Vagina (tissue), 2 donors: ENCODE measurements around the gene EFNA4. TPM values are rescaled to one million over a fixed set of nuclear protein-coding genes. Genes with fewer than 3 reads are reported as not detected.

Experiments used
- DNase-seq, 2 donors: peaks; one replicate each; pipeline ENCODE4 v3.0.0-alpha.2; 2017; ENCODE audit errors: extremely low spot score in 2 of 2
- H3K27ac ChIP-seq: fragments of 200-600 bp; sonication (generic); one replicate; pipeline ENCODE4 v1.5.1; 2019
- H3K27me3 ChIP-seq: fragments of 200-600 bp; sonication (generic); one replicate; pipeline ENCODE4 v1.5.1; 2019
- H3K36me3 ChIP-seq, 2 donors: fragments of 200-600 bp; sonication (generic); one replicate each; pipeline ENCODE4 v1.5.1; 2017 to 2019
- H3K4me1 ChIP-seq: fragments of 200-600 bp; sonication (generic); one replicate; pipeline ENCODE4 v1.5.1; 2019
- H3K4me3 ChIP-seq, 2 donors: fragments of 200-600 bp; sonication (generic); 1 replicate in 1 of 2; 2 replicates in 1 of 2; pipeline ENCODE4 v1.5.1; 2016 to 2019
- H3K9me3 ChIP-seq: fragments of 200-600 bp; sonication (generic); one replicate; pipeline ENCODE4 v1.5.1; 2019
- POLR2A ChIP-seq, 2 donors: fragments of 450-650 bp; IDR thresholded peaks; one replicate each; pipeline ENCODE4 v1.6.1; 2017; ENCODE audit warnings: antibody characterized with exemption in 2 of 2, mild to moderate bottlenecking in 2 of 2, moderate library complexity in 2 of 2
- POLR2AphosphoS5 ChIP-seq, 2 donors: sonication (generic); formaldehyde crosslinking; IDR thresholded peaks; one replicate each; pipeline ENCODE4 v1.9.0; 2017; ENCODE audit warnings: antibody characterized with exemption in 2 of 2, mild to moderate bottlenecking in 2 of 2, low read depth in 1 of 2; ENCODE audit not compliant: insufficient read depth in 1 of 2
- intact Hi-C: fragments of 100-400 bp; cut with DNase I; formaldehyde crosslinking; loops from one replicate; pipeline ENCODE4 v1.15.1; 2023
- total RNA-seq: library from RNA; depleted of rRNA; stranded (reverse); fragments of >200 nt; gene quantifications from one replicate; pipeline ENCODE4 v1.2.3, GENCODE V29; 2016
- TF ChIP-seq, protein P1 (sequence below), 3 experiments: fragments of 450-650 bp in 2 of 3; fragments of 200-600 bp in 1 of 3; sonication (generic) in 1 of 3; IDR thresholded peaks; one replicate each; pipeline ENCODE4 v1.5.1; 2017 to 2019; ENCODE audit warnings: antibody characterized with exemption in 3 of 3, mild to moderate bottlenecking in 2 of 3, moderate library complexity in 2 of 3

The EFNA4 gene
- total RNA-seq, 1 donor from 2014 or later, result 13.8 TPM

DNA sequence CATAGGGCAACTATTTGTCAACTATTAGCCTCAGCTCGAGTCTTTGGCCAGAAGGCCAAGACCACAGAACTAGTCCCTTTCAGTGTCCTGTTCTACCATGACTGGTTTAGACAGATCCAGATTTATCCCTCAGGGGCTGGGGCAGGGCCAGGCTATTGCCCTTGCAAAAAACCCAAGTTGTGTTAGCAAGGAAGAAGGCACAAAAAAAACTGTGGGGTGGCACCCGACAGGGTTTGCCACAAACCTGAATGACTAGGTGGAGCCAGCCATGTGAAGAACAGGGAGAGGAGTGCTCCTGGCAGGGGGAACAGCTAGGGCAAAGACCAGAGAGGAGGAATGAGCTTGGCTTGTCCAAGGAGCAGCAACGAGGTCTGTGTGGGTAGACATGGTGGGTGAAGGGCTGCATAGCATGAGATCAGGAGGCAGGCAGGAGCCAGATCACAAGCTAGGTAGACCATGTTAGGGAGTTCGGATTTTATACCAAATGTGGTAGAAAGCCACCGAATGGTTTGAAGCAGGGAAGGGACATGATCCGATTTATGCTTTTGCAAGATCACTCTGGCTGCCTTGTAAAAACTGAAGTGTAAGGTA, 25.6 kb upstream of the EFNA4 start:
- Histone ChIP-seq H3K4me1 (peaks cover 30% of the 10 kb centered on the region), H3K27ac (peak overlapping the region; percentile 76), H3K36me3 (no peaks in the 10 kb centered on the region), H3K4me3 (no peak overlapping the region), H3K9me3 (no peaks in the 10 kb centered on the region), H3K27me3 (no peaks in the 10 kb centered on the region)
- intact Hi-C loops, result no loop called here
- TF ChIP-seq POLR2A (IDR thresholded peaks at IDR 0.05) (no peak), POLR2AphosphoS5 (IDR thresholded peaks at IDR 0.05; ENCODE audit: insufficient read depth in 1 of 2, low read depth in 1 of 2) (peak in 1 of 2 donors; percentile 25)
- DNase-seq, result no peak

DNA sequence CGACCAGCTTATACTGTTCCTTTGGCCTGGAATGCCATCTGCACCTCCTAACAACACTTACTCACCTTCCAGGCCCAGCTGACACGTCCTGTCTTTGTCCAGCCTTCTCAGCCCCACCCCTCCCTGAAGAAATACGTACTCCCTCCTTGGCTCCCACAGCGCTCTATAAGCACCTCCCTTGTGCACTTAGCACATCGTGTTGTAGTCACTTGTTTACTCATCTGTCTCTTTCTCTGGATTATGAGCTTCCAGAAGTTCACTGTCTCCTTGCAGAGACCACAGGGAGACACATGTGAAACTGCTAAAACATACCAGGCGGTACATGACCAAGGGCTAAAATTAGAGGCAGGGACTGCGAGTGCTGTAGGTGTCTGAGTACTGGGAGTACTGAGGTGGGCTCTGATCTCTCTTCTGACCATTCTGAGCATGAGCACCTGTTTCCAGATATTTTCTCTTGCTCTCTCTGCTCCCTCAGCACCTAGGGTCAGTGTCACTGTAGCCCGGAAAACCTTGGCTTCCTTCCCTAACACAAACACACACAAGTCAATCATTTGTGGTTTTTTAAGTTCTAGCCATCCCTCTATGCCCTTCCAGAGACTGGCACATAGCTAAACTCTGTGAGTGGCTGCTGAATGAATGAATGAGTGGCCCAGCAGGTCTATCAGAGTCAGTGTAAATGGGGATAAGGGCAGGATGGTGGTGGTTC, 24.8 kb upstream of the EFNA4 start:
- H3K9me3 ChIP-seq, result no peaks in the 10 kb centered on the region
- TF ChIP-seq POLR2AphosphoS5 (IDR thresholded peaks at IDR 0.05; ENCODE audit: insufficient read depth in 1 of 2, low read depth in 1 of 2) (peak in 1 of 2 donors; percentile 70), POLR2A (IDR thresholded peaks at IDR 0.05) (no peak)
- TF ChIP-seq, protein P1, sequence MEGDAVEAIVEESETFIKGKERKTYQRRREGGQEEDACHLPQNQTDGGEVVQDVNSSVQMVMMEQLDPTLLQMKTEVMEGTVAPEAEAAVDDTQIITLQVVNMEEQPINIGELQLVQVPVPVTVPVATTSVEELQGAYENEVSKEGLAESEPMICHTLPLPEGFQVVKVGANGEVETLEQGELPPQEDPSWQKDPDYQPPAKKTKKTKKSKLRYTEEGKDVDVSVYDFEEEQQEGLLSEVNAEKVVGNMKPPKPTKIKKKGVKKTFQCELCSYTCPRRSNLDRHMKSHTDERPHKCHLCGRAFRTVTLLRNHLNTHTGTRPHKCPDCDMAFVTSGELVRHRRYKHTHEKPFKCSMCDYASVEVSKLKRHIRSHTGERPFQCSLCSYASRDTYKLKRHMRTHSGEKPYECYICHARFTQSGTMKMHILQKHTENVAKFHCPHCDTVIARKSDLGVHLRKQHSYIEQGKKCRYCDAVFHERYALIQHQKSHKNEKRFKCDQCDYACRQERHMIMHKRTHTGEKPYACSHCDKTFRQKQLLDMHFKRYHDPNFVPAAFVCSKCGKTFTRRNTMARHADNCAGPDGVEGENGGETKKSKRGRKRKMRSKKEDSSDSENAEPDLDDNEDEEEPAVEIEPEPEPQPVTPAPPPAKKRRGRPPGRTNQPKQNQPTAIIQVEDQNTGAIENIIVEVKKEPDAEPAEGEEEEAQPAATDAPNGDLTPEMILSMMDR (IDR thresholded peaks at IDR 0.05), result no peak
- intact Hi-C loops, result no loop called here
- no peaks in the 10 kb centered on the region for H3K36me3 ChIP-seq
- H3K4me3 ChIP-seq, result no peak overlapping the region
- no peak for DNase-seq
- H3K27ac ChIP-seq, result peak overlapping the region; percentile 79
- H3K4me1 ChIP-seq, result peaks cover 30% of the 10 kb centered on the region
- no peaks in the 10 kb centered on the region for H3K27me3 ChIP-seq

DNA sequence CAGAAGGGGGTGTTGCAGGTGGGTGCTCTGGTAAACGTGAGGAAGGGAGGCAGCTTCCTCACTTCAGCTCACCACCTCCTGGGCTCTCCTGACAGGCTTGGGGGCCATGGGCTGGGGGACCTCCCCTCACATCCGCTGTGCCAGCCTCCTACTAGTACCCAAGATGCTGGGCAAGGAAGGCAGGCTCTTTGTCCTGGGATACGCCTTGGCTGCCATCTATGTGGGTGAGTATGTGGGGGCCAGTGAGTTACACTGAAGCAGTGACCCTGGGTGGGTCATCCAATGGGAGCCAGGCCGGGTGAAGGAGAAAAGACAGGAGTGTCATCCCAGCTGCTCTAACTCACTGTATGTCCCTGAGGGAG, 24.3 kb upstream of the EFNA4 start:
- Histone ChIP-seq H3K27me3 (no peaks in the 10 kb centered on the region), H3K27ac (peak overlapping the region; percentile 79), H3K9me3 (no peaks in the 10 kb centered on the region), H3K36me3 (no peaks in the 10 kb centered on the region), H3K4me3 (no peak overlapping the region), H3K4me1 (peaks cover 28% of the 10 kb centered on the region)
- TF ChIP-seq POLR2AphosphoS5 (IDR thresholded peaks at IDR 0.05; ENCODE audit: insufficient read depth in 1 of 2, low read depth in 1 of 2) (no peak), POLR2A (IDR thresholded peaks at IDR 0.05) (no peak)
- TF ChIP-seq, protein P1 (IDR thresholded peaks at IDR 0.05), result no peak
- DNase-seq, result no peak
- intact Hi-C loops, result no loop called here

DNA sequence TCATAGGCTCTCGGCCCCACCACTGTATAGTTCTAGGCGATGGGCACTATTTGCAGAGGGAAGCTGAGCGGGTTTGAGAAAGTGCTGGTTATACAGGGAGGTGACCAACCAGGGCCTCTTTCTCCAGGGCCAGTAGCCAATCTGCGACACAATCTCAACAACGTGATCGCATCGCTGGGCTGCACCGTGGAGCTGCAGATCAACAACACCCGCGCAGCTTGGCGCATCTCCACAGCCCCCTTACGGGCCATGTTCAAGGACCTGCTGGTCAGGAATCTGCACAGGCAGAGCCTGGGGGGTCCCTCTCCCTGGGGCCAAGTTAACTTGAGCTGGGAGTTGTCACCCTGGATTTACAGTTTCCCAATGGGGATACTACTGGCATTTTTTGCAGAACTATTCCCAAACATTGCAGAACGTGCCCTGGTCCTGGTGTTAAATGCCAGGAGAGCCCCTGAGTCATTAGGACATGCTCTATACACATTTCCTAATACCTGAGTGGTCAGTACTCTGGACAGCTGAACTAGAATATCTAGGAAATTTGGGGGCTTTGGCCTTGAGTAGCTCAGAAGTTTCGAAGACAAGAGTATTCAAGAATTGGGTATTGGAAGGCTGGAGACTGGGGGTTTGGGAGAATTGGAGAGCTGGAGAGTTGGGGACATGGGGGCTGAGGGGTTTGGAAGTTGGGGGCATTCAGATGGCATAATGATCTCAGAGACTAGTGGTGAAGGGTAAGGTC, 23.0 kb upstream of the EFNA4 start:
- Histone ChIP-seq H3K36me3 (no peaks in the 10 kb centered on the region), H3K27ac (no peak overlapping the region), H3K4me3 (no peak overlapping the region), H3K27me3 (no peaks in the 10 kb centered on the region), H3K9me3 (no peaks in the 10 kb centered on the region), H3K4me1 (peaks cover 30% of the 10 kb centered on the region)
- TF ChIP-seq, protein P1 (IDR thresholded peaks at IDR 0.05), result no peak
- TF ChIP-seq POLR2AphosphoS5 (IDR thresholded peaks at IDR 0.05; ENCODE audit: insufficient read depth in 1 of 2, low read depth in 1 of 2) (no peak), POLR2A (IDR thresholded peaks at IDR 0.05) (no peak)
- intact Hi-C loops, result no loop called here
- no peak for DNase-seq

DNA sequence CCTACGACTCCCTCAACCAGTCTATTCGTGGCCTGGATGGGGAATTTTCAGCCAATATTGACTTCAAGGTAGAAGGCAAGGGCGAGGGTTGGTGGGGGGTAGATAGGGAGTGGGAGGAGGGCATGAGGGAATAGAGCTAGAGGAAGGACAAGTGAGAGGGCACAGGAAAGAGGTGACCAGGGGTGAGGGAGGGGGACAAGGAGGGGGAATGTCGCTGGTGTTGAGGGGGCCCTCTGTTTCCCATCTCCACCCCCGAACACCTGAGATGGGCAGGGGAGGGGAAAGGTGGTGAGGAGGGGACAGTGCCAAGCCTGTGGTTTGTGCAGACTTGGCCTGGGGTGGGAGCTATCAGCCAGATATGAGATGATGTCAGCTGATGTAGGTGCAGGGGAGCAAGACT, 20.8 kb upstream of the EFNA4 start:
- H3K36me3 ChIP-seq, result no peaks in the 10 kb centered on the region
- no peak overlapping the region for H3K27ac ChIP-seq

More for the DNA sequence above, 20.8 kb upstream of the EFNA4 start:
- H3K27me3 ChIP-seq, result no peaks in the 10 kb centered on the region
- H3K9me3 ChIP-seq, result no peaks in the 10 kb centered on the region
- H3K4me3 ChIP-seq, result no peak overlapping the region
- no peak for DNase-seq
- peaks cover 21% of the 10 kb centered on the region for H3K4me1 ChIP-seq
- no peak for TF ChIP-seq POLR2A (IDR thresholded peaks at IDR 0.05)
- TF ChIP-seq, protein P1 (IDR thresholded peaks at IDR 0.05), result no peak
- TF ChIP-seq POLR2AphosphoS5 (IDR thresholded peaks at IDR 0.05; ENCODE audit: insufficient read depth in 1 of 2, low read depth in 1 of 2), result no peak
- intact Hi-C loops, result no loop called here
